Adrenal gland (tissue), 12 donors: ENCODE results near the gene NNAT. TPM values are rescaled to one million over a fixed set of nuclear protein-coding genes. Genes with fewer than 3 reads are reported as not detected.
A peak's percentile ranks its signal among the peaks of the same experiment; 100 is the strongest.
"Not testable (repeated sequence)": the region's sequence is repeated elsewhere in the genome, so short reads cannot be mapped to it uniquely, and the experiment has no call there.

Experiments
- DNase-seq, 7 donors: peaks; one replicate each; pipeline ENCODE4 v3.0.0-alpha.2; 2019 to 2020
- H3K27ac ChIP-seq, 5 donors: fragments of 200-600 bp; sonication (generic) in 4 of 5; 1 replicate in 3 of 5; 2 replicates in 2 of 5; pipeline versions ENCODE4 v1.5.1 to v1.8.0; 2016 to 2020; ENCODE audit warnings: mild to moderate bottlenecking in 1 of 5
- H3K27me3 ChIP-seq: fragments of 200-600 bp; 2 replicates; pipeline ENCODE4 v1.8.0; 2021
- H3K36me3 ChIP-seq, 2 donors: fragments of 200-600 bp; replicated peaks in 1 of 2; 1 replicate in 1 of 2; 2 replicates in 1 of 2; pipeline versions ENCODE4 v1.5.1 to v1.8.0; 2018 to 2022
- H3K4me1 ChIP-seq, 2 donors: fragments of 200-600 bp; replicated peaks in 1 of 2; 1 replicate in 1 of 2; 2 replicates in 1 of 2; pipeline versions ENCODE4 v1.5.1 to v1.8.0; 2018 to 2021
- H3K4me3 ChIP-seq, 4 donors: fragments of 200-600 bp; sonication (generic) in 3 of 4; one replicate each; pipeline ENCODE4 v1.5.1; 2016 to 2018
- H3K9me3 ChIP-seq, 3 donors: fragments of 200-600 bp; sonication (generic) in 1 of 3; replicated peaks in 1 of 3; 1 replicate in 2 of 3; 2 replicates in 1 of 3; pipeline versions ENCODE4 v1.5.1 to v1.8.0; 2016 to 2021
- CTCF ChIP-seq, 6 experiments: fragments of 450-650 bp in 4 of 6; fragments of 200-600 bp in 2 of 6; sonication (generic) in 1 of 6; IDR thresholded peaks; 1 replicate in 5 of 6; 2 replicates in 1 of 6; pipeline versions ENCODE4 v1.5.1 to v1.8.0; 2016 to 2021; ENCODE audit warnings: antibody characterized with exemption in 6 of 6, mild to moderate bottlenecking in 2 of 6, moderate library complexity in 1 of 6
- POLR2A ChIP-seq, 2 donors: fragments of 450-650 bp; IDR thresholded peaks; one replicate each; pipeline ENCODE4 v1.6.1; 2017; ENCODE audit warnings: antibody characterized with exemption in 2 of 2, mild to moderate bottlenecking in 2 of 2, moderate library complexity in 1 of 2
- WGBS, 4 donors: extraction: QIAGEN DNeasy Blood & Tissue Kit in 2 of 4; methylation state at CpG; one replicate each; pipeline versions ENCODE4 v1.1.5 to v1.1.7; 2013 to 2017; 5-methylcytosine and 5-hydroxymethylcytosine counted together
- intact Hi-C, 2 donors: fragments of 100-400 bp; cut with DNase I; formaldehyde crosslinking; loops; one replicate each; pipeline versions ENCODE4 v1.14.1 to v1.15.0; 2022 to 2023
- polyA plus RNA-seq, 3 donors: library from polyadenylated mRNA; stranded (reverse); fragments of 200-250 nt in 2 of 3; fragments of 350-450 nt in 1 of 3; fragmentation: Illumina TruSeq in 1 of 3; extraction: RNeasy Lipid Tissue Mini Kit (QIAGEN cat#74804) in 1 of 3; gene quantifications; one replicate each; pipeline ENCODE4 v1.2.3, GENCODE V29; 2013 to 2014
- total RNA-seq, 9 donors: library from RNA; depleted of rRNA in 4 of 9; stranded (reverse); fragments of >200 nt in 4 of 9; fragments of 120-200 nt in 1 of 9; fragmentation: NEBNext Ultra II Directional in 1 of 9; extraction: Animal tissue kit (Norgen Biotek cat#: 25700) in 1 of 9; gene quantifications; one replicate each; pipeline versions ENCODE4 v1.1.0 to v1.2.4, GENCODE V29; 2013 to 2023
- donor health status: healthy with polysubstance abuse.
- donor health status: Bipolar disorder and iron deficiency.
- donor health status: DM: yes; HTN: yes; CAD: no.
- donor health status: DM: no; HTN: no; CAD: no.
- donor health status: DM: no; HTN: no; CAD: no.
- donor health status: DM: yes; HTN: yes; CAD: no.

NNAT gene
- total and polyA plus RNA-seq, 12 donors = 0.22 to 23.5 (median 6.7) TPM; not detected in 2

- DNase-seq = peak in 2 of 7 donors; percentile 8 to 33
- no peaks in the 10 kb centered on the region for H3K36me3 ChIP-seq
- H3K27me3 ChIP-seq = no peaks in the 10 kb centered on the region
- intact Hi-C loops = no loop called here
- H3K27ac ChIP-seq = no peak overlapping the region
- 44 to 74% (median 66%) methylated on average over 2 to 3 of the region's 3 CpGs for WGBS, 4 donors
- H3K4me3 ChIP-seq = no peak overlapping the region
- TF ChIP-seq CTCF (IDR thresholded peaks at IDR 0.05) (no peak), POLR2A (IDR thresholded peaks at IDR 0.05) (no peak)
- peaks cover 0 to 4% of the 10 kb centered on the region in 2 donors for H3K4me1 ChIP-seq
- H3K9me3 ChIP-seq = no peaks in the 10 kb centered on the region
Measured at GRCh38 chr20:37544386-37544785, 23.3 kb downstream of the NNAT start.

DNA sequence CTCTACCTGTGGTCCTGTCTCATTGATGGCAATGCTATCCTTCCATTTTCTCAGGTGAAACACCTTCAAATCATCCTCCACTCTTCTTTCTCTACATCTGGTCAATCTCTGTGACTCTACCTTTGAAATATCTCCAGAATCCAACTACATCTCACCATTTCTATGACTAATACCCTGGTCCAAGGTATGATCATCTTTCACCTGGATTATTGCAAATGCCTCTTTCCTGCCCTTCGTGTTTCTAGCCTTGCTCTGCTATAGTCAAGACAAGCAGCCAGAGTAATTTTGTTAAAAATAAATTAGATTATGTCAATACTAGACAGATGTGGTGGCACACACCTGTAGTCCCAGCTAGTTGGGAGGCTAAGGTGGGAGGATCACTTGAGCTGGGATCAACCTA is 24.5 kb downstream of the NNAT start:
- intact Hi-C loops = no loop called here
- 79 to 87% (median 83%) methylated on average over 1 of the region's 1 CpG for WGBS, 4 donors
- DNase-seq = peak in 1 of 7 donors; percentile 24
- H3K4me1 ChIP-seq = peaks cover 0 to 4% of the 10 kb centered on the region in 2 donors
- H3K27ac ChIP-seq = no peak overlapping the region
- H3K27me3 ChIP-seq = no peaks in the 10 kb centered on the region
- TF ChIP-seq POLR2A (IDR thresholded peaks at IDR 0.05) (no peak), CTCF (IDR thresholded peaks at IDR 0.05) (no peak)
- H3K9me3 ChIP-seq = no peaks in the 10 kb centered on the region
- no peaks in the 10 kb centered on the region for H3K36me3 ChIP-seq
- no peak overlapping the region for H3K4me3 ChIP-seq

GRCh38 chr20:37547912-37548311 is 26.9 kb downstream of the NNAT start:
- H3K27me3 ChIP-seq = no peaks in the 10 kb centered on the region

DNA sequence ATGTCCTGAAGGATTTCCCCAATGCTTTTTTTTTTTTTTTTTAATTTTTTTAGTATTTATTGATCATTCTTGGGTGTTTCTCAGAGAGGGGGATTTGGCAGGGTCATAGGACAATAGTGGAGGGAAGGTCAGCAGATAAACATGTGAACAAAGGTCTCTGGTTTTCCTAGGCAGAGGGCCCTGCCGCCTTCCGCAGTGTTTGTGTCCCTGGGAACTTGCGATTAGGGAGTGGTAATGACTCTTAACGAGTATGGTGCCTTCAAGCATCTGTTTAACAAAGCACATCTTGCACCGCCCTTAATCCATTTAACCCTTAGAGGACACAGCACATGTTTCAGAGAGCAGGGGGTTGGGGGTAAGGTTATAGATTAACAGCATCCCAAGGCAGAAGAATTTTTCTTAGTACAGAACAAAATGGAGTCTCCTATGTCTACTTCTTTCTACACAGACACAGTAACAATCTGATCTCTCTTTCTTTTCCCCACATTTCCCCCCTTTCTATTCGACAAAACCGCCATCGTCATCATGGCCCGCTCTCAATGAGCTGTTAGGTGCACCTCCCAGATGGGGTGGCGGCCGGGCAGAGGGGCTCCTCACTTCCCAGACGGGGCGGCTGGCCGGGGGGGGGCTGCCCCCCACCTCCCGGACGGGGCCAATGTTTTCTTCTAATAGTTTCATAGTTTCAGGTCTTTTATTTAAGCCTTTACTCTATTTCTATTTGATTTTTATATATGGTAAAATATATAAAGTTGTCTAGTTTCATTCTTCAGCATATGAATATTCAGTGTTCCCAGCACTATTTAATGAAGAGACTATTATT is 29.3 kb downstream of the NNAT start:
- H3K4me1 ChIP-seq, H3K4me3 ChIP-seq, intact Hi-C loops, H3K27ac ChIP-seq, DNase-seq, H3K9me3 ChIP-seq, H3K27me3 ChIP-seq, H3K36me3 ChIP-seq: not testable (repeated sequence)
- 70 to 77% (median 73%) methylated on average over 11 to 16 of the region's 16 CpGs for WGBS, 4 donors

More at GRCh38 chr20:37547912-37548311, 26.9 kb downstream of the NNAT start:
- Histone ChIP-seq H3K4me1 (peaks cover 0 to 4% of the 10 kb centered on the region in 2 donors), H3K4me3 (no peak overlapping the region), H3K27ac (no peak overlapping the region), H3K9me3 (no peaks in the 10 kb centered on the region), H3K36me3 (no peaks in the 10 kb centered on the region)
- DNase-seq = no peak
- TF ChIP-seq CTCF (IDR thresholded peaks at IDR 0.05) (no peak), POLR2A (IDR thresholded peaks at IDR 0.05) (no peak)
- intact Hi-C loops = no loop called here

- H3K36me3 ChIP-seq, intact Hi-C loops, H3K9me3 ChIP-seq, H3K4me3 ChIP-seq, H3K27ac ChIP-seq, H3K4me1 ChIP-seq, H3K27me3 ChIP-seq: not testable (repeated sequence)
- DNase-seq = peak in 2 of 7 donors; percentile 11 to 21
- 57 to 70% (median 62%) methylated on average over 2 of the region's 2 CpGs for WGBS, 4 donors
Measured at GRCh38 chr20:37551660-37552059, 30.6 kb downstream of the NNAT start.
